ENCODE measurements around the gene CCDC54. TPM values are rescaled to one million over a fixed set of nuclear protein-coding genes. Genes with fewer than 3 reads are reported as not detected.

Gene CCDC54
- total and polyA plus RNA-seq, 2 of the 8 experiments (the other 6 are each of a cell fraction or from before 2014, with no cell fraction given): not detected

- Histone ChIP-seq H3K36me3 (ENCODE audit: control insufficient read depth in 2 of 4, insufficient read depth in 4 of 4, low read length in 3 of 4) (no peaks in the 10 kb centered on the region), H3K27ac (ENCODE audit: low read depth, low read length) (no peak overlapping the region), H4K5ac (ENCODE audit: insufficient read length, low read depth, low read length) (no peak overlapping the region), H3K23ac (ENCODE audit: insufficient read length) (no peak overlapping the region), H3K18ac (ENCODE audit: extremely low read depth, low read length) (no peak overlapping the region), H2BK12ac (ENCODE audit: low read depth, low read length) (no peak overlapping the region), H2BK120ac (replicated peaks; ENCODE audit: low read depth, low read length) (no peak overlapping the region), H2AK5ac (ENCODE audit: low read depth, low read length) (no peak overlapping the region), H3K9ac (replicated peaks in 1 of 4; ENCODE audit: extremely low read depth in 1 of 4, low read depth in 3 of 4, low read length in 3 of 4) (no peak overlapping the region), H3K56ac (replicated peaks; ENCODE audit: insufficient read length, low read depth, low read length) (no peak overlapping the region), H3K27me3 (replicated peaks in 1 of 4; ENCODE audit: control insufficient read depth in 3 of 4, extremely low read depth in 1 of 4, insufficient read depth in 3 of 4, low read length in 3 of 4) (no peaks in the 10 kb centered on the region), H4K8ac (ENCODE audit: extremely low read depth, insufficient read depth, low read length) (no peak overlapping the region), H4K20me1 (replicated peaks in 1 of 2; ENCODE audit: control insufficient read depth in 1 of 2, insufficient read depth in 2 of 2, low read length in 2 of 2) (no peaks in the 10 kb centered on the region), H3K79me1 (ENCODE audit: low read depth, low read length) (no peaks in the 10 kb centered on the region), H3K14ac (ENCODE audit: insufficient read length) (no peak overlapping the region), H3K4me2 (ENCODE audit: insufficient read depth in 1 of 2, low read depth in 2 of 2, low read length in 2 of 2) (no peak overlapping the region), H3K4me3 (ENCODE audit: extremely low read depth in 1 of 4, insufficient read depth in 2 of 4, low read depth in 3 of 4, low read length in 4 of 4) (no peak overlapping the region), H3K23me2 (ENCODE audit: low read depth, low read length) (no peaks in the 10 kb centered on the region), H3K9me3 (ENCODE audit: insufficient read depth in 2 of 2, low read depth in 1 of 2, low read length in 1 of 2) (no peaks in the 10 kb centered on the region; a peak in 1 of 4 replicates), H2AFZ (ENCODE audit: low read length) (peak overlapping the region; percentile 87; the same call in 1 of the 2 replicates), H3K4ac (replicated peaks; ENCODE audit: insufficient read length, low read depth, low read length) (no peak overlapping the region), H2BK15ac (ENCODE audit: low read length) (no peak overlapping the region), H2BK20ac (ENCODE audit: low read length) (no peak overlapping the region), H3K79me2 (ENCODE audit: control insufficient read depth in 1 of 2, insufficient read depth in 2 of 2, low read length in 2 of 2) (no peaks in the 10 kb centered on the region), H4K91ac (replicated peaks; ENCODE audit: insufficient read length, low read length) (no peak overlapping the region), H3K4me1 (replicated peaks in 1 of 4; ENCODE audit: control insufficient read depth in 3 of 4, insufficient read depth in 4 of 4, low read length in 3 of 4) (0 out of 7 replicates have a peak, but pooled peaks cover 0 to 2% (median 0%) of the 10 kb centered on the region in 4 experiments), H2BK5ac (ENCODE audit: low read depth, low read length) (no peak overlapping the region)
- 80% methylated on average over 6 of the region's 6 CpGs; no CpG with 5 or more reads in 1 of the 2 experiments for WGBS, 2 experiments (ENCODE audit: extremely low coverage in 1 of 2, insufficient coverage in 1 of 2, insufficient read length in 1 of 2, insufficient replicate concordance in 2 of 2, low coverage in 1 of 2, low lambda C conversion rate in 2 of 2, missing lambda C conversion rate in 1 of 2)
- FAIRE-seq (no peak), DNase-seq (ENCODE audit: low read depth in 1 of 2, low spot score in 2 of 2) (no peak)
- ChIA-PET POLR2A (ENCODE audit: partially characterized antibody) (no interaction called here), CTCF (ENCODE audit: partially characterized antibody) (no interaction called here)
- no peak for TF ChIP-seq SP4 (IDR thresholded peaks at IDR 0.05; ENCODE audit: low read length)
- no peak for TF ChIP-seq NANOG (IDR thresholded peaks at IDR 0.05; ENCODE audit: insufficient read depth, low read depth, low read length, poor library complexity, severe bottlenecking)
- TF ChIP-seq SAP30 (IDR thresholded peaks at IDR 0.05; ENCODE audit: insufficient read depth, insufficient replicate concordance, low read length): no peak
- TF ChIP-seq MAFK (IDR thresholded peaks at IDR 0.05; ENCODE audit: low read depth, low read length): no peak
Measured at GRCh38 chr3:107372506-107372905, 4.7 kb upstream of the CCDC54 start.
